K562 (cell line): Measurements from ENCODE around the gene TRIM33. TPM values are rescaled to one million over a fixed set of nuclear protein-coding genes. Genes with fewer than 3 reads are reported as not detected.

Experiments
- BCOR ChIP-seq: fragments of 450-650 bp; IDR thresholded peaks from 2 replicates; pipeline ENCODE4 v1.6.1; 2016
- CBX5 ChIP-seq: IDR thresholded peaks from 2 replicates; pipeline ENCODE4 v1.6.1; 2014; ENCODE audit warnings: low read depth, borderline replicate concordance
- CREB1 ChIP-seq, 2 experiments: sonication (generic) in 1 of 2; formaldehyde crosslinking in 1 of 2; IDR thresholded peaks; 2 replicates each; pipeline versions ENCODE4 v1.6.1 to v1.8.0; 2012 to 2022; ENCODE audit warnings: inconsistent platforms in 1 of 2, mild to moderate bottlenecking in 1 of 2, missing genetic modification reagents in 1 of 2, moderate library complexity in 1 of 2
- EHMT2 ChIP-seq: fragments of 450-650 bp; IDR thresholded peaks from 2 replicates; pipeline ENCODE4 v1.6.1; 2018; ENCODE audit warnings: antibody characterized with exemption
- FOSL1 ChIP-seq: fragments of 200-800 bp; sonication (Bioruptor generic); conservative IDR thresholded peaks from 2 replicates; pipeline ENCODE4 v1.6.1; 2016; ENCODE audit warnings: missing genetic modification characterization, missing compliant biosample characterization
- FOXK2 ChIP-seq, 2 experiments: fragments of 450-650 bp; IDR thresholded peaks in 1 of 2; conservative IDR thresholded peaks in 1 of 2; 2 replicates each; pipeline ENCODE4 v1.6.1; 2016; ENCODE audit warnings: low read depth in 2 of 2, mild to moderate bottlenecking in 1 of 2
- GTF2A2 ChIP-seq: IDR thresholded peaks from 2 replicates; pipeline ENCODE4 v1.6.1; 2016; ENCODE audit warnings: mild to moderate bottlenecking, missing genetic modification characterization, missing compliant biosample characterization
- IRF2 ChIP-seq: sonication (generic); formaldehyde crosslinking; IDR thresholded peaks from 2 replicates; pipeline ENCODE4 v1.8.1; 2022; ENCODE audit warnings: mild to moderate bottlenecking, missing genetic modification reagents
- KDM1A ChIP-seq, 2 experiments: fragments of 450-650 bp; IDR thresholded peaks; 2 replicates each; pipeline ENCODE4 v1.6.1; 2016; ENCODE audit warnings: mild to moderate bottlenecking in 2 of 2
- KHSRP ChIP-seq: fragments of 450-650 bp; IDR thresholded peaks from 2 replicates; pipeline ENCODE4 v1.6.1; 2017
- MLLT1 ChIP-seq, 2 experiments: fragments of 450-650 bp; IDR thresholded peaks; 2 replicates each; pipeline ENCODE4 v1.6.1; 2016
- NFATC3 ChIP-seq: fragments of 450-650 bp; IDR thresholded peaks from 2 replicates; pipeline ENCODE4 v1.6.1; 2017; ENCODE audit warnings: mild to moderate bottlenecking
- PHF20 ChIP-seq: fragments of 450-650 bp; IDR thresholded peaks from 2 replicates; pipeline ENCODE4 v1.6.1; 2018; ENCODE audit not compliant: partially characterized antibody
- PKNOX1 ChIP-seq: fragments of 450-650 bp; IDR thresholded peaks from 2 replicates; pipeline ENCODE4 v1.6.1; 2016
- PTBP1 ChIP-seq: fragments of 200-400 bp; formaldehyde crosslinking; IDR thresholded peaks from 2 replicates; pipeline ENCODE4 v1.6.1; 2017; ENCODE audit warnings: low read depth, low read length
- RBM34 ChIP-seq: fragments of 200-400 bp; formaldehyde crosslinking; IDR thresholded peaks from 2 replicates; pipeline ENCODE4 v1.6.1; 2018; ENCODE audit warnings: low read length, borderline replicate concordance; ENCODE audit not compliant: insufficient read depth
- RNF2 ChIP-seq: sonication (generic); IDR thresholded peaks from 2 replicates; pipeline ENCODE4 v1.6.1; 2016
- SP1 ChIP-seq: sonication (generic); formaldehyde crosslinking; IDR thresholded peaks from 2 replicates; pipeline ENCODE4 v1.8.1; 2022; ENCODE audit warnings: mild to moderate bottlenecking, missing genetic modification reagents
- SP2 ChIP-seq: IDR thresholded peaks from 2 replicates; pipeline ENCODE4 v1.6.1; 2011; ENCODE audit warnings: mild to moderate bottlenecking, low read depth, low read length, moderate library complexity; ENCODE audit not compliant: poor library complexity, severe bottlenecking; ENCODE audit errors: extremely low read depth
- SRSF7 ChIP-seq: fragments of 200-400 bp; formaldehyde crosslinking; optimal IDR thresholded peaks from 2 replicates; pipeline ENCODE3; 2017; ENCODE audit warnings: mild to moderate bottlenecking, low read depth, low read length
- TCF3 ChIP-seq: sonication (generic); formaldehyde crosslinking; IDR thresholded peaks from 2 replicates; pipeline ENCODE4 v1.4.0; 2020; ENCODE audit warnings: mild to moderate bottlenecking, missing genetic modification reagents
- TCF7 ChIP-seq: sonication (generic); IDR thresholded peaks from 2 replicates; pipeline ENCODE4 v1.6.1; 2016; ENCODE audit warnings: antibody characterized with exemption, borderline replicate concordance
- YBX1 ChIP-seq: fragments of 450-650 bp; IDR thresholded peaks from 2 replicates; pipeline ENCODE4 v1.7.1; 2016; ENCODE audit warnings: mild to moderate bottlenecking
- ZKSCAN1 ChIP-seq: fragments of 150-350 bp; IDR thresholded peaks from 2 replicates; pipeline ENCODE4 v1.6.1; 2016; ENCODE audit warnings: low read depth, low read length
- ZNF12 ChIP-seq: sonication (generic); formaldehyde crosslinking; IDR thresholded peaks from 2 replicates; pipeline ENCODE4 v1.4.0; 2020; ENCODE audit warnings: mild to moderate bottlenecking, missing genetic modification reagents
- ZNF311 ChIP-seq: fragments of 250-450 bp; sonication (Bioruptor Pico); IDR thresholded peaks from 2 replicates; pipeline ENCODE4 v1.4.0; 2020; ENCODE audit warnings: mild to moderate bottlenecking, moderate library complexity
- ZNF551 ChIP-seq: fragments of 250-450 bp; sonication (Bioruptor Pico); IDR thresholded peaks from 2 replicates; pipeline ENCODE4 v1.5.0; 2021; ENCODE audit warnings: mild to moderate bottlenecking, moderate library complexity
- polyA plus RNA-seq, 8 experiments: library from polyadenylated mRNA; depleted of rRNA in 4 of 8; stranded (reverse) in 5 of 8; unstranded in 3 of 8; fragments of >200 nt; fragmentation: Nextera tagmentation in 2 of 8; fragmentation: Illumina TruSeq in 1 of 8; extraction: Ambion mirVana in 2 of 8; extraction: Trizol in 1 of 8; gene quantifications; 2 replicates each; pipeline versions ENCODE4 v1.2.1 to v1.2.3, GENCODE V29; 2011 to 2014; ENCODE audit warnings: inconsistent platforms in 1 of 8, missing spikeins in 1 of 8
- total RNA-seq, 7 experiments: library from RNA; depleted of rRNA in 6 of 7; stranded (reverse); fragments of >200 nt in 6 of 7; fragmentation: Illumina TruSeq in 2 of 7; extraction: Trizol in 2 of 7; gene quantifications; 2 replicates each; pipeline versions ENCODE4 v1.2.1 to v1.2.3, GENCODE V29; 2011 to 2021; ENCODE audit warnings: low replicate concordance in 1 of 7
- TF ChIP-seq, protein P1 (sequence below): fragments of 450-650 bp; IDR thresholded peaks from 2 replicates; pipeline ENCODE4 v1.6.1; 2018; ENCODE audit warnings: mild to moderate bottlenecking, low read depth; ENCODE audit not compliant: partially characterized antibody

TRIM33 gene
- total and polyA plus RNA-seq, 9 of the 15 experiments (the other 6 are each of a cell fraction or from before 2014, with no cell fraction given): 9.3 to 58.4 (median 40.2) TPM

DNA sequence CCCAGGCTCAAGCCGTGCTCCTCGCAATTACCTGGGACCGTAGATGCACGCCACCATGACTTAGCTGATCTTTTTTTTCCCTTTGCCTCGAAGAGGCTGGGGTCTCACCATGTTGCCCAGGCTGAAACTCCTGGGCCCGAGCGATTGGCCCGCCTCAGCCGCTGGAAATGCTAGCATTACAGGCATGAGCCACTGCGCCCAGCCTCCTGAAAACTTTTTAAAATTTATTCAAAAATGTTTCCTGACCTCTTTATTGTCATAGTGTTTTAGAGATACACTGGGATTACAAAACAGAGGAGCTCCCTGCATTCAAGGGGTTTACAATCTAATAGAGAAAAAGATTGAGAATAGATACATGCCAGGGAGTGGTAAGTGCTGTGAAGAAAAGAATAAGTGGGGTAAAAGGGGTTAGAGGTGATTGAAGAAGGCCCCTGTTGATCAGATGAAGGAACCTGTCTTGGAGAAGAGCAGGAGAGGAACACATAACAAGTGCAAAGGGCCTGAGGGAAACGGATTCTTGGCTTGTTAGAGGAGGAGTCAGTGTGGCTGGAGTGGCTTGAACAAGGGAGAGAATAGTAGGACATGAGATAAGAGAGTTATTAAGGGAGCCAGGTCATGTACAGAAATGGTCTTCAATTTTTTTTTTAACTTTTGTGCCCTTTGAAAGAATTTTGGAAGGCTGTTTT is 1.7 kb upstream of the TRIM33 start (continued):
- no peak for TF ChIP-seq SP1 (CRISPR knock-in tag)
- TF ChIP-seq KDM1A (IDR thresholded peaks at IDR 0.05): peak in 1 of 2 experiments; percentile 36; a peak in 2 of 4 replicates
- TF ChIP-seq FOXK2 (conservative IDR thresholded peaks at IDR 0.05 in 1 of 2, IDR thresholded peaks at IDR 0.05 in 1 of 2; ENCODE audit: low read depth in 2 of 2): no peak
- TF ChIP-seq NFATC3: 0 out of 2 replicates have a peak, but pooled peaks have one; percentile 35
- no peak for TF ChIP-seq TCF7
- no peak for TF ChIP-seq CBX5
- TF ChIP-seq SRSF7: no peak
- peak; percentile 36; the same call in 1 of the 2 replicates for TF ChIP-seq BCOR
- TF ChIP-seq IRF2 (CRISPR knock-in tag): no peak
- no peak for TF ChIP-seq ZNF551 (CRISPR knock-in tag)
- no peak for TF ChIP-seq YBX1
- no peak for TF ChIP-seq FOSL1
- no peak for TF ChIP-seq ZNF311 (CRISPR knock-in tag)
- TF ChIP-seq ZKSCAN1: no peak
- no peak for TF ChIP-seq PTBP1
- 0 out of 4 replicates have a peak, but pooled peaks of 1 of the 2 experiments have one; percentile 31 for TF ChIP-seq MLLT1 (IDR thresholded peaks at IDR 0.05)
- no peak for TF ChIP-seq GTF2A2 (tag)
- TF ChIP-seq RBM34: no peak
- TF ChIP-seq, protein P1, sequence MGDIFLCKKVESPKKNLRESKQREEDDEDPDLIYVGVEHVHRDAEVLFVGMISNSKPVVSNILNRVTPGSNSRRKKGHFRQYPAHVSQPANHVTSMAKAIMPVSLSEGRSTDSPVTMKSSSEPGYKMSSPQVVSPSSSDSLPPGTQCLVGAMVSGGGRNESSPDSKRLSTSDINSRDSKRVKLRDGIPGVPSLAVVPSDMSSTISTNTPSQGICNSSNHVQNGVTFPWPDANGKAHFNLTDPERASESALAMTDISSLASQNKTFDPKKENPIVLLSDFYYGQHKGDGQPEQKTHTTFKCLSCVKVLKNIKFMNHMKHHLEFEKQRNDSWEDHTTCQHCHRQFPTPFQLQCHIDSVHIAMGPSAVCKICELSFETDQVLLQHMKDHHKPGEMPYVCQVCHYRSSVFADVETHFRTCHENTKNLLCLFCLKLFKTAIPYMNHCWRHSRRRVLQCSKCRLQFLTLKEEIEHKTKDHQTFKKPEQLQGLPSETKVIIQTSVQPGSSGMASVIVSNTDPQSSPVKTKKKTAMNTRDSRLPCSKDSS: no peak
- no peak for TF ChIP-seq CREB1 (IDR thresholded peaks at IDR 0.05)
- no peak for TF ChIP-seq CREB1 (CRISPR knock-in tag; IDR thresholded peaks at IDR 0.05)
- TF ChIP-seq PHF20: no peak
- TF ChIP-seq RNF2: no peak
- TF ChIP-seq PKNOX1: 0 out of 2 replicates have a peak, but pooled peaks have one; percentile 3
- no peak for TF ChIP-seq TCF3 (CRISPR knock-in tag)
- peak; percentile 54; the same call in 1 of the 2 replicates for TF ChIP-seq EHMT2
- 0 out of 2 replicates have a peak, but pooled peaks have one; percentile 28 for TF ChIP-seq ZNF12 (CRISPR knock-in tag)
- no peak for TF ChIP-seq KHSRP
- no peak for TF ChIP-seq SP2
